Keratinocyte (primary cell): ENCODE results near the gene FBN2. TPM values are rescaled to one million over a fixed set of nuclear protein-coding genes. Genes with fewer than 3 reads are reported as not detected.

Experiments used
- DNase-seq: peaks from one replicate; pipeline ENCODE4 v3.0.0-alpha.2; 2011; ENCODE audit warnings: low read depth, missing footprints, low spot score
- FAIRE-seq: peaks from 2 replicates; lab custom pipeline; 2011; peaks lifted over from hg19 to GRCh38; lab: Jason Lieb, UNC
- H2AFZ ChIP-seq: 2 replicates; pipeline ENCODE4 v1.6.0; 2012; ENCODE audit warnings: low read length, control low read depth, inconsistent platforms; ENCODE audit not compliant: control insufficient read depth
- H3K27ac ChIP-seq: 2 replicates; pipeline ENCODE4 v1.5.1; 2011; ENCODE audit warnings: low read length; ENCODE audit not compliant: control insufficient read depth, insufficient read depth
- H3K27me3 ChIP-seq: 3 replicates; pipeline ENCODE4 v1.6.0; 2011; ENCODE audit warnings: low read length; ENCODE audit not compliant: control insufficient read depth, insufficient read depth; ENCODE audit errors: extremely low read depth
- H3K36me3 ChIP-seq, 2 experiments: 2 replicates in 1 of 2; 3 replicates in 1 of 2; pipeline ENCODE4 v1.5.1; 2011; ENCODE audit warnings: low read length in 2 of 2, mild to moderate bottlenecking in 1 of 2; ENCODE audit not compliant: control insufficient read depth in 2 of 2, insufficient read depth in 2 of 2; ENCODE audit errors: extremely low read depth in 1 of 2
- H3K4me1 ChIP-seq: 3 replicates; pipeline ENCODE4 v1.5.1; 2011; ENCODE audit warnings: low read length; ENCODE audit not compliant: control insufficient read depth, insufficient read depth; ENCODE audit errors: extremely low read depth
- H3K4me2 ChIP-seq: 3 replicates; pipeline ENCODE4 v1.6.0; 2011; ENCODE audit warnings: low read depth, low read length; ENCODE audit not compliant: control insufficient read depth, insufficient read depth; ENCODE audit errors: extremely low read depth
- H3K4me3 ChIP-seq, 3 experiments: fragments of 200-600 bp in 1 of 3; sonication (generic) in 1 of 3; 2 replicates in 2 of 3; 3 replicates in 1 of 3; pipeline ENCODE4 v1.5.1; 2011 to 2016; ENCODE audit warnings: low read length in 3 of 3, mild to moderate bottlenecking in 3 of 3, control low read depth in 2 of 3, inconsistent platforms in 1 of 3, low read depth in 1 of 3, mixed read lengths in 1 of 3, mixed run types in 1 of 3, moderate library complexity in 1 of 3; ENCODE audit not compliant: control insufficient read depth in 2 of 3, insufficient read depth in 2 of 3; ENCODE audit errors: extremely low read depth in 1 of 3
- H3K79me2 ChIP-seq: 2 replicates; pipeline ENCODE4 v1.6.0; 2012; ENCODE audit warnings: low read length; ENCODE audit not compliant: control insufficient read depth, insufficient read depth
- H3K9ac ChIP-seq: 3 replicates; pipeline ENCODE4 v1.6.0; 2011; ENCODE audit warnings: low read length; ENCODE audit not compliant: control insufficient read depth, insufficient read depth; ENCODE audit errors: extremely low read depth
- H3K9me1 ChIP-seq: 3 replicates; pipeline ENCODE4 v1.6.0; 2011; ENCODE audit warnings: low read length; ENCODE audit not compliant: control insufficient read depth, insufficient read depth; ENCODE audit errors: extremely low read depth
- H3K9me3 ChIP-seq: 2 replicates; pipeline ENCODE4 v1.5.1; 2012; ENCODE audit warnings: low read depth, low read length; ENCODE audit not compliant: control insufficient read depth
- H4K20me1 ChIP-seq: 3 replicates; pipeline ENCODE4 v1.6.0; 2011; ENCODE audit warnings: low read length; ENCODE audit not compliant: control insufficient read depth, insufficient read depth; ENCODE audit errors: extremely low read depth
- EZH2 ChIP-seq: IDR thresholded peaks from one replicate; pipeline ENCODE4 v1.6.1; 2012; ENCODE audit warnings: inconsistent platforms, mild to moderate bottlenecking, low read length, moderate library complexity
- dilution Hi-C: fragments of 300-500 bp; cut with MboI; formaldehyde crosslinking; loops from one replicate; pipeline ENCODE4 v1.7.0; 2020; ENCODE audit warnings: low sequenced_read_pairs; ENCODE audit not compliant: extremely low pct_ligation_motif_present
- polyA plus RNA-seq, 5 experiments: library from polyadenylated mRNA; depleted of rRNA in 3 of 5; stranded (reverse) in 3 of 5; stranded (forward) in 1 of 5; unstranded in 1 of 5; fragments of >200 nt; gene quantifications; 1 replicate in 1 of 5; 2 replicates in 3 of 5; 3 replicates in 1 of 5; pipeline versions ENCODE4 v1.2.1 to v1.2.3, GENCODE V29; 2011 to 2012; ENCODE audit warnings: missing spikeins in 2 of 5, low read depth in 1 of 5, low replicate concordance in 1 of 5
- TF ChIP-seq, protein P1 (sequence below), 3 experiments: IDR thresholded peaks in 1 of 3; conservative IDR thresholded peaks in 1 of 3; optimal IDR thresholded peaks in 1 of 3; 2 replicates in 2 of 3; 3 replicates in 1 of 3; pipeline versions ENCODE3 to v1.5.1; 2011; ENCODE audit warnings: low read length in 3 of 3, mild to moderate bottlenecking in 3 of 3, moderate library complexity in 2 of 3, control low read depth in 1 of 3, inconsistent platforms in 1 of 3; ENCODE audit not compliant: insufficient read depth in 2 of 3; ENCODE audit errors: extremely low read depth in 1 of 3

The FBN2 gene
- polyA plus RNA-seq, 1 donor (not counting 4 experiments of a cell fraction or from before 2014, with no cell fraction given), result 30.1 TPM

DNA sequence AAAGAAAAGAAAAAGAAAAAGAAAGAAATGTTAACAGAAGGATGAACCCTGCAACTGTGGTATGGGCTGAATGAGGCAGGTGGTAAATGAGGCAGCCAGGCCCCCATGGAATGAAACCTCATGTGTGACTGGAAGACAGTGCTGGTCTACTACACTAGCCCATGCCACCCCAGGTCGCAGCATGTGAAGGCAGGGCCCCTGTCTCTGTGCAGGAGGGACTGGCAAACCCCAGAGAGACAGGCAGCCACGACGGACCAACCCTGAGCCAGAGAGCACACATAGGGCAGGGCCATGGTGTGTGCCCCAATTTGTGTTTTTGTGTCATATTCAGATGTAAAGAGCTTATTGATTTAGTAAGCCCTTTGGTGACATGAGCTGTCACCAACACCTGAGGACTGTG, 198.5 kb downstream of the FBN2 start:
- Histone ChIP-seq H2AFZ (no peak overlapping the region), H3K4me1 (no peaks in the 10 kb centered on the region), H3K79me2 (no peaks in the 10 kb centered on the region), H3K27ac (no peak overlapping the region), H3K36me3 (peaks cover 14 to 23% of the 10 kb centered on the region in 2 experiments), H3K27me3 (no peaks in the 10 kb centered on the region), H3K9ac (no peak overlapping the region), H3K9me3 (no peaks in the 10 kb centered on the region), H3K4me2 (no peak overlapping the region), H3K9me1 (no peaks in the 10 kb centered on the region), H4K20me1 (no peaks in the 10 kb centered on the region), H3K4me3 (no peak overlapping the region)
- DNase-seq, result no peak
- dilution Hi-C loops, result no loop called here
- FAIRE-seq, result no peak
- TF ChIP-seq, protein P1, sequence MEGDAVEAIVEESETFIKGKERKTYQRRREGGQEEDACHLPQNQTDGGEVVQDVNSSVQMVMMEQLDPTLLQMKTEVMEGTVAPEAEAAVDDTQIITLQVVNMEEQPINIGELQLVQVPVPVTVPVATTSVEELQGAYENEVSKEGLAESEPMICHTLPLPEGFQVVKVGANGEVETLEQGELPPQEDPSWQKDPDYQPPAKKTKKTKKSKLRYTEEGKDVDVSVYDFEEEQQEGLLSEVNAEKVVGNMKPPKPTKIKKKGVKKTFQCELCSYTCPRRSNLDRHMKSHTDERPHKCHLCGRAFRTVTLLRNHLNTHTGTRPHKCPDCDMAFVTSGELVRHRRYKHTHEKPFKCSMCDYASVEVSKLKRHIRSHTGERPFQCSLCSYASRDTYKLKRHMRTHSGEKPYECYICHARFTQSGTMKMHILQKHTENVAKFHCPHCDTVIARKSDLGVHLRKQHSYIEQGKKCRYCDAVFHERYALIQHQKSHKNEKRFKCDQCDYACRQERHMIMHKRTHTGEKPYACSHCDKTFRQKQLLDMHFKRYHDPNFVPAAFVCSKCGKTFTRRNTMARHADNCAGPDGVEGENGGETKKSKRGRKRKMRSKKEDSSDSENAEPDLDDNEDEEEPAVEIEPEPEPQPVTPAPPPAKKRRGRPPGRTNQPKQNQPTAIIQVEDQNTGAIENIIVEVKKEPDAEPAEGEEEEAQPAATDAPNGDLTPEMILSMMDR (optimal IDR thresholded peaks at IDR 0.05 in 1 of 3, IDR thresholded peaks at IDR 0.05 in 1 of 3, conservative IDR thresholded peaks at IDR 0.05 in 1 of 3; ENCODE audit: extremely low read depth in 1 of 3, insufficient read depth in 2 of 3, low read length in 3 of 3), result no peak
- TF ChIP-seq EZH2, result no peak

DNA sequence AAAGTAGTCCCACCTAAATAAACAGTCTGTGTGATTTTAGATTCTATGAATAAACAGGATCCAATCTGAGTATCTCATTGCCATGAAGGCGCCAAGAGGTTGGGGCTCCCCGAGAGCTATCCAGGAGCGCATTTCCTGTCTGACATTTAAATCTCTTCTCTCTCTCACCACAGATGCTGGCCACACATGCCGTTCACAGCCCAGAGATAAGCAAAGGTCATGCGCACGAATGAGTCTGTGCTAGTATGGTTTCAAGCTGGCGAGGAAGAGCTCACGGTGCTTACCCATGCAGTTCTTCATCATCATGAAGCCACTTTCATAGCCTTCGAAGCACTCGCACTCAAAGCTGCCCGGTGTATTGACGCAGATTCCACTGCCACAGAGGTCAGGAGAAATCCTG, 199.4 kb downstream of the FBN2 start:
- Histone ChIP-seq H3K4me1 (no peaks in the 10 kb centered on the region), H3K27ac (no peak overlapping the region), H3K9me3 (no peaks in the 10 kb centered on the region), H3K9me1 (no peaks in the 10 kb centered on the region), H3K4me3 (no peak overlapping the region), H2AFZ (no peak overlapping the region), H3K27me3 (no peaks in the 10 kb centered on the region), H3K9ac (no peak overlapping the region), H4K20me1 (no peaks in the 10 kb centered on the region), H3K4me2 (no peak overlapping the region), H3K36me3 (peaks cover 20 to 27% of the 10 kb centered on the region in 2 experiments), H3K79me2 (no peaks in the 10 kb centered on the region)
- no peak for DNase-seq
- dilution Hi-C loops, result no loop called here
- TF ChIP-seq EZH2, result no peak
- TF ChIP-seq, protein P1 (optimal IDR thresholded peaks at IDR 0.05 in 1 of 3, IDR thresholded peaks at IDR 0.05 in 1 of 3, conservative IDR thresholded peaks at IDR 0.05 in 1 of 3; ENCODE audit: extremely low read depth in 1 of 3, insufficient read depth in 2 of 3, low read length in 3 of 3), result no peak
- no peak for FAIRE-seq
